Measurements from ENCODE around the gene ALK.

The ALK gene

DNA sequence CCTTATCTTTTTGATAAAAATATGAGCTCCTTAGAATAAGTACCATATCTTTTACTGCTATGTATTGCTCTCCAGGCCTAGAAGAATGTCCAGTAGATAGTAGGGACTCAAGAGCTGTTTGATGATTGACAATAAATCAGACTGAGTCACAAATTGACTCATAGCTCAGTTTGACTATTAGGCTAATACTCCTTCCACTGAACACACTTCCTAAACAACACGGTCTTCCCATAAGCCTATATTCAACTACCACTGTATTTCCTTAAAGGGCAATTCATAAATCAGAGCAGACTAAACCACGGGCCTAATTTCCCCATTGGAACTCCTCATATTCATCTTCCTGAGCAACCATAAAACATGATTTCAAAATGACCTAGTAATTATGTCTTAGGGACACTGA, 258.5 kb downstream of the ALK start:
- DNase-seq (ENCODE audit: extremely low read depth in 1 of 2, low read depth in 1 of 2) = no peak

GRCh38 chr2:29660201-29660600, 261.2 kb downstream of the ALK start:
- no peak for DNase-seq (ENCODE audit: extremely low read depth in 1 of 2, low read depth in 1 of 2)

DNA sequence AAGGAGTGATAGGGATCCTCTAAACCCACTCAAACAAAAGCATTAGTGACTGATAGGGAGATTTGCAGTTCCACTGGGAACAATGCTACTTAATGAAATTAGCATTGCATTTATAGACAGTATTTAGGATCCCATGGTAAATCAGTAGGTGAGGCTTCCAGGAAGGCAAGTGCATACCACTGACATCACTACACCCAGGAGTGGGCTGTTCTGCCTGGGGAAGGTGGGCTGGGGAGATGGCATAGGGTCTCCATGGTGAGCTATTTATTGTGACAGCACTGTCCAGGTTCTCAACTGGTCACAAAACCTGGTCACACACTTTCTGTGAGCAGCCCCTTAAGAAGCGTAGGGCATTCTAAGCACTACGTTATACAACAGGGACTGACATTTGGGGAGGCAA, 262.2 kb downstream of the ALK start:
- no peak for DNase-seq (ENCODE audit: extremely low read depth in 1 of 2, low read depth in 1 of 2)

- no peak for DNase-seq (ENCODE audit: extremely low read depth in 1 of 2, low read depth in 1 of 2)
Observed at GRCh38 chr2:29657674-29658073, 263.7 kb downstream of the ALK start.

- no peak for DNase-seq (ENCODE audit: extremely low read depth in 1 of 2, low read depth in 1 of 2)
Observed at GRCh38 chr2:29655391-29656086, 265.8 kb downstream of the ALK start.

GRCh38 chr2:29650631-29651097, 270.7 kb downstream of the ALK start:
- no peak for DNase-seq (ENCODE audit: extremely low read depth in 1 of 2, low read depth in 1 of 2)

- no peak for DNase-seq (ENCODE audit: extremely low read depth in 1 of 2, low read depth in 1 of 2)
Observed at GRCh38 chr2:29644949-29645348, 276.4 kb downstream of the ALK start.

DNA sequence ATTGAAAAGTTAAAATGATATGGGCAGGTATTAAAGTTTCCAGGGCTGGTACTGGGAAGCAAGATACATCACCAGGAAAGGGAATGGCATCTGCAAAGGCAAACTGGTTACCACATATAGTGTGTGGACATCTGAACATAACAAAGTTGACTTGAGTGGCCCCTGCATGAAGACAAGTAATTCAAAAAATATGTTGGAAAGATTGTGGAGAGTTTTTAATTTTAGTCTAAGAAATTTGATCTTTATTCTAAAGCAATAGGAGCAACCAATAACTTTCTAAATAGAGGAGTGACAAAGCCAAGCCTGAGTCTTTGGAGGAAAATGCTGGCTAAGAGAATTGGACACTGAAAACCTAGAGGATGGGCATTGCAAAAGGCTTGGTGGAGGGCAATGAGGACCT, 278.2 kb downstream of the ALK start:
- no peak for DNase-seq (ENCODE audit: extremely low read depth in 1 of 2, low read depth in 1 of 2)

GRCh38 chr2:29640360-29640759, 281.0 kb downstream of the ALK start:
- no peak for DNase-seq (ENCODE audit: extremely low read depth in 1 of 2, low read depth in 1 of 2)

DNA sequence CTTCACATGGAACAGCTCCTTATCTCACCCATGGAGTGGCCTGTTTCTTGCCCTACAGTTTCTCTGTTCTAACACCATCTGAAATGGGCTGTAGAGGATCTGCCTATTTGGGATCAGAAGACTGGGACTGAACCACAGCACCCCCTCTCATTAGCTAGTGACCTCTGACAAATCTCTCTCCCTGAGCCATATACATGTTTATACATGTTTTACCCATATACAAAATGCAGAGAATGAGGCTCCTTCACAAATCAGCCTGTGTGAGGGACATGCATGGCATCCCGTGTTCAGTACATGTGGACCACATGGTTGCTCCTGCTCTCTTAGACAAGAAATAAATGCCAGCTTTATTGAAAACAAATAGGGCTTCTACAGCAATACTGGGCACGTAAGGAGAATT, 282.7 kb downstream of the ALK start:
- no peak for DNase-seq (ENCODE audit: extremely low read depth in 1 of 2, low read depth in 1 of 2)

DNA sequence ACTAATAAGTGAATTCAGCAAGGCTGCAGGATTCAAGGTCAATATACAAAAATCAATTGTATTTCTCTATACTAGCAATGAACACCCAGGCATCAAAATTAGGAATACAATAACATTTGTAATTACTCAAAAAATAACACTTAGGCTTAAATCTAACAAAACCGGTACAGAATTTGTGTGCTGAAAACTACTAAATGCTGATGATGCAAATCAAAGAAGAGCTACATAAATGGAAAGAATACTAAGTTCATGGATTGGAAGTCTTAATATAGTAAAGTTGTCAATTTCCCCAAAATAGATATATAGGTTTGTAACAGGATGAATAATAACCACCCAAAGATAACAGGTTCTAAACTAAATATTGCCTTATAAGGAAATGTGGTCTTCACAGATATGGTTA, 286.5 kb downstream of the ALK start:
- no peak for DNase-seq (ENCODE audit: extremely low read depth in 1 of 2, low read depth in 1 of 2)

- no peak for DNase-seq (ENCODE audit: extremely low read depth in 1 of 2, low read depth in 1 of 2)
Observed at GRCh38 chr2:29632018-29632417, 289.4 kb downstream of the ALK start.

DNA sequence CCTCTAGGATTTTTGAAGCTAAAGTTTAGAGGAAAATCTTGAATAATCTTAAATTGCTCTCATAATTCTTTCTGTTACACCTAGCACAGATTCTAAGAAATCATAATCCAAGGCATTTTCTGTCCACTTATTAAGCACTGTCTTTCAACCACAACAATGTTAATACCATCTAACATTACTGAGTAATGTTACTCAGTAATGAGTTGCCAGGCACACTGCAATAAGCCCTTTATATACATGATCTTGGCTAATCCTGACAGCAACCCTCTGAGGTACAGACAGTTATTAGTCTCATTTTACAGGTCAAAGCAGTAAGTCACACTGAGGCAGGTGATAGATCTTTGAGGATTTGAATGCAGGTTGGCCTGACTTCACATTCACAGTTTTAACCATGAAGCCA, 291.9 kb downstream of the ALK start:
- no peak for DNase-seq (ENCODE audit: extremely low read depth in 1 of 2, low read depth in 1 of 2)

GRCh38 chr2:29628862-29629261, 292.5 kb downstream of the ALK start:
- no peak for DNase-seq (ENCODE audit: extremely low read depth in 1 of 2, low read depth in 1 of 2)

- no peak for DNase-seq (ENCODE audit: extremely low read depth in 1 of 2, low read depth in 1 of 2)
Observed at GRCh38 chr2:29628108-29628745, 293.2 kb downstream of the ALK start.

GRCh38 chr2:29627279-29627711, 294.1 kb downstream of the ALK start:
- DNase-seq (ENCODE audit: extremely low read depth in 1 of 2, low read depth in 1 of 2) = no peak

DNA sequence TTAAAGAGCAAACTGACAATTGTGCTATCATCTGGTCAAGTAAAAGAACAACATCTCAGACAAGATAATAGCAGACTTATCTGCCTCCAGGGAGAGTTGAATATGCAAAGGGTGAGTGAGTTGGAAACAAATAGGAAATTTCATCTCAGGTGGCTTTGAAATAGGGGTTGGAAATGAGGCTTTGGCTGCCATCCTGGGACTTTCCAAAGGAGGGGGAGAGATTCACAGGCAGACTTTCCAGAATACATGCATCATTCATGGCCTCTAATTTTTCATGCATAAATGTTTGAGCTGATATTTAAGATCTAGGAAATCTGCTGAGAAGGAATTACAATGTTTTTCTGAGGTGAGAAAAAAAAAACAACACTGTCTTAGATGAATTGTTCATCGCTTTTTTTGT, 300.5 kb downstream of the ALK start:
- DNase-seq (ENCODE audit: extremely low read depth in 1 of 2, low read depth in 1 of 2) = no peak

GRCh38 chr2:29619689-29620088, 301.7 kb downstream of the ALK start:
- no peak for DNase-seq (ENCODE audit: extremely low read depth in 1 of 2, low read depth in 1 of 2)

- DNase-seq (ENCODE audit: extremely low read depth in 1 of 2, low read depth in 1 of 2) = no peak
Observed at GRCh38 chr2:29618024-29618423, 303.4 kb downstream of the ALK start.

- no peak for DNase-seq (ENCODE audit: extremely low read depth in 1 of 2, low read depth in 1 of 2)
Observed at GRCh38 chr2:29617351-29617750, 304.0 kb downstream of the ALK start.

GRCh38 chr2:29616569-29616968, 304.8 kb downstream of the ALK start:
- no peak for DNase-seq (ENCODE audit: extremely low read depth in 1 of 2, low read depth in 1 of 2)

DNA sequence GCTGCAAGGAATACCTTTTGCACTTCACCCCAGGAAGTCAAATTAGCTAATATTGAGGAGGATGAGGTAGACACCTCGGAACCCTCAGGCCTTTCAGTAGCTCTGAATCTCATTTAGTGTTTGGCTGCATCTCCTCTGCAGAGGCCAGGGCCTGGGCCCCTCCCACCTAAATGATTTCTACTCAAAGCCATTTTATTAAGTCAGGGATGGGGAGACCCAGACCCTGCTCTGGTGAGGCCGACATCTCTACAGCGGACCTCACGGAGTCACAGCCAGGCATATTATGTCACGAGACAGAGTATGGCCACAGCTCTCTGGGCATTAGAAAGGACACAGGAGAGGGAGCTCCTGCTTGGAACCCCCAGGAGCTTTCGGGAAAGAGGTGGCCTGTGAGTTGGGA, 305.5 kb downstream of the ALK start:
- DNase-seq (ENCODE audit: extremely low read depth in 1 of 2, low read depth in 1 of 2) = no peak

- no peak for DNase-seq (ENCODE audit: extremely low read depth in 1 of 2, low read depth in 1 of 2)
Observed at GRCh38 chr2:29615183-29615582, 306.2 kb downstream of the ALK start.

Measured in stimulated activated CD8-positive, alpha-beta memory T cell treated with anti-CD3 and anti-CD28 coated beads, Interleukin-7, amount 100 ng/mL, for 48 hours (primary cell).